ENCODE data around the gene MED15. TPM values are rescaled to one million over a fixed set of nuclear protein-coding genes. Genes with fewer than 3 reads are reported as not detected.

The MED15 gene
- total and polyA plus RNA-seq, 2 experiments from 2014 or later, result 29.2 to 43.5 TPM

- Histone ChIP-seq H3K36me3 (ENCODE audit: insufficient read depth) (peaks cover 18% of the 10 kb centered on the region), H4K20me1 (replicated peaks; ENCODE audit: insufficient read depth) (no peaks in the 10 kb centered on the region; the same call in 1 of the 2 replicates), H3K4me2 (no peak overlapping the region), H3K79me2 (replicated peaks; ENCODE audit: insufficient read depth) (no peaks in the 10 kb centered on the region; the same call in 1 of the 2 replicates), H2AFZ (no peak overlapping the region), H3K4me3 (no peak overlapping the region), H3K9me2 (ENCODE audit: insufficient read depth) (no peaks in the 10 kb centered on the region), H3K4me1 (ENCODE audit: insufficient read depth) (no peaks in the 10 kb centered on the region), H3K27ac (ENCODE audit: low read depth) (no peak overlapping the region), H3F3A (replicated peaks; ENCODE audit: low read depth) (no peaks in the 10 kb centered on the region), H3K27me3 (ENCODE audit: insufficient read depth) (no peaks in the 10 kb centered on the region)
- no peak for TF ChIP-seq ZNF462 (CRISPR knock-in tag; IDR thresholded peaks at IDR 0.05)
- no peak for TF ChIP-seq JUNB (IDR thresholded peaks at IDR 0.05; ENCODE audit: unreplicated experiment)
- TF ChIP-seq REST (IDR thresholded peaks at IDR 0.05; ENCODE audit: unreplicated experiment), result no peak
- no peak for TF ChIP-seq EZH2phosphoT487 (IDR thresholded peaks at IDR 0.05; ENCODE audit: unreplicated experiment)
- no peak for TF ChIP-seq STAT1 (IDR thresholded peaks at IDR 0.05; ENCODE audit: unreplicated experiment)
- TF ChIP-seq POLR2AphosphoS5 (IDR thresholded peaks at IDR 0.05; ENCODE audit: low read depth), result no peak
- TF ChIP-seq CREB1 (CRISPR knock-in tag; IDR thresholded peaks at IDR 0.05; ENCODE audit: low read depth), result no peak
- no peak for TF ChIP-seq ZNF114 (CRISPR knock-in tag; IDR thresholded peaks at IDR 0.05)
- no peak for TF ChIP-seq ETS1 (IDR thresholded peaks at IDR 0.05)
- TF ChIP-seq NANOG (IDR thresholded peaks at IDR 0.05; ENCODE audit: borderline replicate concordance), result no peak
- TF ChIP-seq ZNF331 (CRISPR knock-in tag; IDR thresholded peaks at IDR 0.05; ENCODE audit: low read depth), result no peak
- TF ChIP-seq EZH2 (IDR thresholded peaks at IDR 0.05; ENCODE audit: low read depth, unreplicated experiment), result no peak
- no peak for TF ChIP-seq CTCF (conservative IDR thresholded peaks at IDR 0.05; ENCODE audit: low read depth in 2 of 2)
- peaks cover 55% of the 10 kb centered on the region for H3K36me3 Mint-ChIP-seq (ENCODE audit: low read depth)
- DNase-seq (ENCODE audit: low spot score), result no peak
- ATAC-seq, result no peak
- H3K27ac Mint-ChIP-seq, result no peak overlapping the region
- no peak overlapping the region for H3K4me3 Mint-ChIP-seq
- no peaks in the 10 kb centered on the region for H3K4me1 Mint-ChIP-seq
- H3K27me3 Mint-ChIP-seq (ENCODE audit: insufficient read depth, low read depth, poor library complexity), result peaks cover 6% of the 10 kb centered on the region
- peaks cover 10% of the 10 kb centered on the region; the same call in 2 of the 3 replicates for H3K9me3 Mint-ChIP-seq
Observed at GRCh38 chr22:20563466-20563906, 56.1 kb downstream of the MED15 start.
